ENCODE measurements around the gene KRTAP9-2. TPM values are rescaled to one million over a fixed set of nuclear protein-coding genes. Genes with fewer than 3 reads are reported as not detected.
"Not testable (repeated sequence)": the region's sequence is repeated elsewhere in the genome, so short reads cannot be mapped to it uniquely, and the experiment has no call there.

The KRTAP9-2 gene
- total and polyA plus RNA-seq, 8 donors: not detected

DNA sequence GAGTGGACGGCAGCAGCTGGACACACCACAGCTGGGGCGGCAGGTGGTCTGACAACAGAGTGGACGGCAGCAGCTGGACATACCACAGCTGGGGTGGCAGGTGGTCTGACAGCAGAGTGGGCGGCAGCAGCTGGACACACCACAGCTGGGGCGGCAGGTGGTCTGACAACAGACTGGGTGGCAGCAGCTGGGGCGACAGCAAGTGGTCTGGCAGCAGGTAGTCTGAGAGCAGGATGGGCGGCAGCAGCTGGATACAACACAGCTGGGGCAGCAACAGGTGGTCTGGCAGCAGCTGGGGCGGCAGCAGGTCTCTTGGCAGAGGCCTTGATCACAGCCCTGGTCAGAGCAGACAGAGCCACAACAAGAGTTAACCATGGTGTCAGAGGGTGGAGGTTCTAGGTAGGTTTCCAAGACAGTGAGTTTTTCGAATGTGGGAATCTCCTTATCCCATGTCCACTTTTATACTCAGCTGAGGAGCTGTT is 41.9 kb upstream of the KRTAP9-2 start, which contains the start of gene KRTAP4-1:
Gene KRTAP4-1 (minus strand): TSS at position 432 of the 482 bp plus-strand sequence. CDS start 57 bp downstream, at position 375.
- Histone ChIP-seq H3K27me3 (peaks cover 0 to 9% of the 10 kb centered on the region in 2 donors), H3K36me3 (no peaks in the 10 kb centered on the region), H3K27ac (no peak within 1 kb of the TSS), H3K4me3 (no peak within 1 kb of the TSS), H3K4me1 (no peaks in the 10 kb centered on the region), H3K9me3 (no peaks in the 10 kb centered on the region)
- ATAC-seq (no peak), DNase-seq (peak in 1 of 4 donors; percentile 54)
- intact Hi-C loops (cut with DNase I): no loop called here
- no peak for TF ChIP-seq CTCF (IDR thresholded peaks at IDR 0.05)

GRCh38 chr17:41185001-41185400 is 41.4 kb upstream of the KRTAP9-2 start:
- DNase-seq (no peak), ATAC-seq (no peak)
- intact Hi-C loops (cut with DNase I): no loop called here
- no peak overlapping the region for H3K27ac ChIP-seq
- TF ChIP-seq CTCF (IDR thresholded peaks at IDR 0.05): no peak
- H3K27me3 ChIP-seq: peaks cover 0 to 13% of the 10 kb centered on the region in 2 donors
- no peak overlapping the region for H3K4me3 ChIP-seq
- no peaks in the 10 kb centered on the region for H3K9me3 ChIP-seq
- no peaks in the 10 kb centered on the region for H3K4me1 ChIP-seq
- H3K36me3 ChIP-seq: no peaks in the 10 kb centered on the region

DNA sequence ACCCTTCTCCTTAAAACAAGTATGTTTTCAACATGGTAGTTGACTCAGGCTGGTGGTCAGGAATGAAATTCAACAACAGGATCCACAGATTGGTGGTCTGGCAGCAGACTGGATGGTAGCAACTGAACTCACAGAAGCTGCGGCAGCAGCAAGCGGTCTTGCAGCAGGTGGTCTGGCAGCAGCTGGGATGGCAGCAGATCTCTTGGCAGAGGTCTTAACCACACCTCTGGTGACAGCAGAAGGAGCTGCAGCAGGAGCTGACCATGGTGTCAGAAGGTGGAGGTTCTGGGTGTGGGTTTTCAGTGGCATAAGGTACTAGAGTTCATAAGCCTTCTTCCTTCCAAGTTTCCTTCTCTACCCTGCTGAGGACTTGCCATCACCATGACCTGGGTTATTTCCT is 39.6 kb upstream of the KRTAP9-2 start:
- ATAC-seq: no peak
- DNase-seq: peak in 1 of 4 donors; percentile 43
- Histone ChIP-seq H3K27me3 (peaks cover 0 to 18% of the 10 kb centered on the region in 2 donors), H3K27ac (no peak overlapping the region), H3K36me3 (no peaks in the 10 kb centered on the region), H3K4me3 (no peak overlapping the region), H3K4me1 (no peaks in the 10 kb centered on the region), H3K9me3 (no peaks in the 10 kb centered on the region)
- no peak for TF ChIP-seq CTCF (IDR thresholded peaks at IDR 0.05)
- intact Hi-C loops (cut with DNase I): no loop called here

DNA sequence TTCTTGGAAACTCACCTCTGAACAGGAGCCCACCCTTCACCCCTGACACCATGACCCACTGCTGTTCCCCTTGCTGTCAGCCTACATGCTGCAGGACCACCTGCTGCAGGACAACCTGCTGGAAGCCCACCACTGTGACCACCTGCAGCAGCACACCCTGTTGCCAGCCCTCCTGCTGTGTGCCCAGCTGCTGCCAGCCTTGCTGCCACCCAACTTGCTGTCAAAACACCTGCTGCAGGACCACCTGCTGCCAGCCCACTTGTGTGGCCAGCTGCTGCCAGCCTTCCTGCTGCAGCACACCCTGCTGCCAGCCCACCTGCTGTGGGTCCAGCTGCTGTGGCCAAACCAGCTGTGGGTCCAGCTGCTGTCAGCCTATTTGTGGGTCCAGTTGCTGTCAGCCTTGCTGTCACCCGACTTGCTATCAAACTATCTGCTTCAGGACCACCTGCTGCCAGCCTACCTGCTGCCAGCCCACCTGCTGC is 36.6 kb upstream of the KRTAP9-2 start, which contains the start of gene KRTAP9-1:
Gene KRTAP9-1 (plus strand): TSS at position 51 of the 482 bp plus-strand sequence. CDS start 0 bp downstream, at position 51.
- H3K4me3 ChIP-seq; ATAC-seq; DNase-seq; intact Hi-C loops (cut with DNase I); H3K4me1 ChIP-seq; H3K9me3 ChIP-seq; H3K27ac ChIP-seq; H3K36me3 ChIP-seq: not testable (repeated sequence)
- H3K27me3 ChIP-seq: peaks cover 0 to 18% of the 10 kb centered on the region in 2 donors

GRCh38 chr17:41190328-41190727 is 36.1 kb upstream of the KRTAP9-2 start:
- no peak for ATAC-seq
- intact Hi-C loops (cut with DNase I): no loop called here
- peaks cover 0 to 18% of the 10 kb centered on the region in 2 donors for H3K27me3 ChIP-seq
- TF ChIP-seq CTCF (IDR thresholded peaks at IDR 0.05): no peak
- H3K4me1 ChIP-seq: no peaks in the 10 kb centered on the region
- no peak for DNase-seq
- H3K4me3 ChIP-seq: no peak overlapping the region
- no peaks in the 10 kb centered on the region for H3K36me3 ChIP-seq
- no peak overlapping the region for H3K27ac ChIP-seq
- H3K9me3 ChIP-seq: no peaks in the 10 kb centered on the region

DNA sequence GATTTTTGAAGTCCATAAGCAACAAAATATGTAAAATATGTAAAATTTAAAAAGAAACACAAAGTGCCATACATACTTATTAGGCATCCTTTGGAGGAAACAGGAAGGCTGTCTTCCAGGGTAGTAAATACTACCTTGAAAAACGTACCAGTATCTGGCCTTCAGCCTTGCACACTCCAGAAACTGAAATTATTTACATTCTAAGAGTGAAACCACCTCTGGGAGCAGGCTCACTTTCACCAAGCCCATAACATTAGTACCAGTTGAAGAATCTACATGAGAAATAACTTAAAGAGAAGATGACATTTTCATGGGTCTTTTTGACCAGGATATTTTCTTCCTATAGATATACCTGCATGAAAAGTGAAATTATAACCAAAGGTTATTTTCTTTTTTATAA is 30.4 kb upstream of the KRTAP9-2 start:
- intact Hi-C loops (cut with DNase I): no loop called here
- no peak overlapping the region for H3K4me3 ChIP-seq
- no peaks in the 10 kb centered on the region for H3K4me1 ChIP-seq
- no peaks in the 10 kb centered on the region for H3K36me3 ChIP-seq
- H3K9me3 ChIP-seq: peaks cover 0 to 5% of the 10 kb centered on the region in 2 donors
- TF ChIP-seq CTCF (IDR thresholded peaks at IDR 0.05): no peak
- no peaks in the 10 kb centered on the region for H3K27me3 ChIP-seq
- ATAC-seq (no peak), DNase-seq (no peak)
- H3K27ac ChIP-seq: no peak overlapping the region
